ENCODE data around the gene GKN2.

DNA sequence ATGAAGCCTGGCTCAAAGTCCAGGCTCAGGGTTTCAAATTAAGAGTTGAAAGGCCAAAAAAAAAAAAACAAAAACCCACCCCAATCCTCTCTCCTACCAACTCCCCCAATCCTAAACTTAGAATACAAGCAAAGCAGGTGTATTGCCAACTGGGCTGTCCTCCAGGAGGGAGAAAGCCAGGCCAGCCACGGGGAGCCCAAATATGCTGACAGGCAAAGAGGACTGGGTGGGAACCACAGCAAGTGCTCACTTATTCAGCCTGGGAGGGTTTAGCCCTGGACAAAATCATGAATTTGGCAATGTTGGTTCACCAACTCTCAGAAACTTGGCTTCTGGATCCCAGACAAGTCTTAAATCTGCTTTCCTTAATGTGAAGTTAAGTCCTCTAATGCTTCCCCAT is 36.5 kb downstream of the GKN2 start:
- TF ChIP-seq CTCF (IDR thresholded peaks at IDR 0.05 in 2 of 3, conservative IDR thresholded peaks at IDR 0.05 in 1 of 3; ENCODE audit: borderline replicate concordance in 1 of 3, insufficient read depth in 1 of 3, low read depth in 2 of 3, low read length in 2 of 3): no peak
- TF ChIP-seq YY1 (IDR thresholded peaks at IDR 0.05; ENCODE audit: extremely low read depth, insufficient replicate concordance, low read depth, low read length): no peak
- TF ChIP-seq POLR2A (IDR thresholded peaks at IDR 0.05; ENCODE audit: borderline replicate concordance, extremely low read depth, insufficient read depth, insufficient read length): no peak
- no peak for TF ChIP-seq CEBPB (IDR thresholded peaks at IDR 0.05; ENCODE audit: low read depth)
- no peak for TF ChIP-seq EZH2 (IDR thresholded peaks at IDR 0.05)
- no peak for TF ChIP-seq MAX (IDR thresholded peaks at IDR 0.05)
- TF ChIP-seq TCF7L2 (IDR thresholded peaks at IDR 0.05; ENCODE audit: borderline replicate concordance, extremely low read depth, insufficient read depth, insufficient read length): no peak
- TF ChIP-seq POLR2AphosphoS5 (IDR thresholded peaks at IDR 0.05; ENCODE audit: low read depth, low read length): no peak
